Astrocyte of the spinal cord (primary cell): Measurements from ENCODE around the gene ROR2.

Experiments used
- DNase-seq: peaks from one replicate; pipeline ENCODE4 v3.0.0; 2011; ENCODE audit warnings: low read depth, low spot score
- H3K4me3 ChIP-seq: 2 replicates; pipeline ENCODE4 v1.5.1; 2011; ENCODE audit warnings: low read depth, mild to moderate bottlenecking, low read length, moderate library complexity
- CTCF ChIP-seq: IDR thresholded peaks from 2 replicates; pipeline ENCODE4 v1.5.1; 2012; ENCODE audit warnings: low read depth, mild to moderate bottlenecking, low read length, inconsistent platforms
- in situ Hi-C: cut with HindIII; loops from 2 replicates; pipeline ENCODE4 v1.10.0; 2017; ENCODE audit warnings: low sequenced_read_pairs

Gene ROR2

GRCh38 chr9:91944711-91945110, 5.3 kb downstream of the ROR2 start:
- DNase-seq = no peak
- in situ Hi-C loops = no loop called here
- no peak overlapping the region for H3K4me3 ChIP-seq
- TF ChIP-seq CTCF = no peak

GRCh38 chr9:91943478-91944470, 6.3 kb downstream of the ROR2 start:
- no peak for TF ChIP-seq CTCF
- in situ Hi-C loops = no loop called here

DNA sequence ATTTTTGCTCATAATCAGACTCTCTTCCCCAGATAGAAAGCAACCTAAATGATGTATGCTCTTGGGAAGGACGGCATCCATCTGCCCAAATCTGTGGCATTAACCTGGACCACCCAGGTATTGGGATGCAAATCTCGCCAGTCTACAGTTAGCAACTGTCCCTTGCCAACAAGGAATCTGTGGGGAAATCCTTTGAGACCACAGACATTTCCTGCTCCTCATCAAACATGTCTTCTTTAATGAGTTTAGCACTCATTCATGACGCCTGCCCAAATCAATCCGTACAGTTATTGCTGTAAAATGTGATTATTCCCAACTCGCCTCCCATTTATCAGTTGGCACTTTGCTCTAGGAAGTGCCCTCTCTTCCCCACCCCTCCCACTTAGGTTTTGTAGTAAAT, 7.8 kb downstream of the ROR2 start:
- TF ChIP-seq CTCF = no peak
- DNase-seq = no peak
- H3K4me3 ChIP-seq = no peak overlapping the region
- in situ Hi-C loops = no loop called here

More at GRCh38 chr9:91943478-91944470, 6.3 kb downstream of the ROR2 start:
- DNase-seq = no peak
- H3K4me3 ChIP-seq = no peak overlapping the region

DNA sequence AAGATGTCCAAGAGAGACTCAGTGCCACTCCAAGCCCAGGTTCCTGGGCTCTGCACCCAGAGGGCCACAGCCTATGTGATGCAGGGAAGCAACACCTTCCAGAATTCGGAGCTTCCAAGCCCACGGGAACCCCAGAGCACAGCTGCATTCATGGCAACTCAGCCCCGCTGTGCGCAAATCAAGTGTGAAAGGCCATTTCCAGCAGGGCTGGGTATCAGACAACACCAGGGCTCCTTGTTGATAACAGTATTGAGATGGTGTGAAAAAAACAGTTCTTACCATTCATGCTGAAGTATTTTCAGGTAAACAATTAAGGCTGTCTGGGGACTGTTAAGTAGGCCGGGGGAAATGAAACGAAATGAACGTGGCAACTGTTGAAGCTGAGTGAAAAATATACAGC, 10.1 kb downstream of the ROR2 start:
- in situ Hi-C loops = no loop called here
- no peak for DNase-seq
- no peak for TF ChIP-seq CTCF

GRCh38 chr9:91937727-91938126, 12.3 kb downstream of the ROR2 start:
- no peak overlapping the region for H3K4me3 ChIP-seq
- no peak for TF ChIP-seq CTCF
- no peak for DNase-seq
- in situ Hi-C loops = no loop called here

More for the DNA sequence above, 10.1 kb downstream of the ROR2 start:
- H3K4me3 ChIP-seq = no peak overlapping the region

DNA sequence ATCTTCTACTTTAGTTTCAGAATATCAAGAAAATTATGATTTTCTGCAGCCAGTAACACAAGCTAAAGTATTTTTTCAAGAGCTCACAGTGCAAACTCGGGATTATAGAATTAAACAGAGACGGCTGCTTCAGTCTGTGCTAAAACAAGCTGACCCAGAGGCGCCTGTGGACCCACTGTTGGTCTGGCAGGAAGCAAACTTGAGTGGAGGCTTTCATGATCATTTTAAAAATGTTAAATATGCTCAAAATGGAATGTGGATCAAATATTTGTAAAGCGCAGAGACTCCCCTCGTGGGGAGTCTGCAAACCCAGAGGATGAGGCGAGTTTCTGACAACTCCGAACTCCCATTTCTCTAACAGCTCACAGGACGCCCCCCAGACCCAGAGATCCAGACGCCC, 13.0 kb downstream of the ROR2 start:
- H3K4me3 ChIP-seq = no peak overlapping the region
- DNase-seq = no peak
- no peak for TF ChIP-seq CTCF
- in situ Hi-C loops = no loop called here
